Activated T-cell treated with anti-CD3 and anti-CD28 coated beads, Interleukin-2, amount 50 U/mL, for 24 hours (primary cell): ENCODE measurements around the gene CPM.

Experiments
- DNase-seq: peaks from one replicate; pipeline ENCODE4 v3.0.0-alpha.2; 2020
- H3K27ac Mint-ChIP-seq: 2 replicates; pipeline ENCODE4 v1.8.0; 2020; ENCODE audit warnings: mild to moderate bottlenecking, mixed read lengths
- H3K27me3 Mint-ChIP-seq: 2 replicates; pipeline ENCODE4 v1.8.0; 2020; ENCODE audit warnings: mixed read lengths
- H3K36me3 Mint-ChIP-seq: 2 replicates; pipeline ENCODE4 v1.8.0; 2020; ENCODE audit warnings: low read depth, mixed read lengths
- H3K4me1 Mint-ChIP-seq: 2 replicates; pipeline ENCODE4 v1.8.0; 2020; ENCODE audit warnings: low read depth, mixed read lengths
- H3K4me3 Mint-ChIP-seq: 2 replicates; pipeline ENCODE4 v1.8.0; 2020; ENCODE audit warnings: mild to moderate bottlenecking, moderate library complexity, mixed read lengths
- H3K9me3 Mint-ChIP-seq: 2 replicates; pipeline ENCODE4 v1.8.0; 2020; ENCODE audit warnings: mixed read lengths

The CPM gene

DNA sequence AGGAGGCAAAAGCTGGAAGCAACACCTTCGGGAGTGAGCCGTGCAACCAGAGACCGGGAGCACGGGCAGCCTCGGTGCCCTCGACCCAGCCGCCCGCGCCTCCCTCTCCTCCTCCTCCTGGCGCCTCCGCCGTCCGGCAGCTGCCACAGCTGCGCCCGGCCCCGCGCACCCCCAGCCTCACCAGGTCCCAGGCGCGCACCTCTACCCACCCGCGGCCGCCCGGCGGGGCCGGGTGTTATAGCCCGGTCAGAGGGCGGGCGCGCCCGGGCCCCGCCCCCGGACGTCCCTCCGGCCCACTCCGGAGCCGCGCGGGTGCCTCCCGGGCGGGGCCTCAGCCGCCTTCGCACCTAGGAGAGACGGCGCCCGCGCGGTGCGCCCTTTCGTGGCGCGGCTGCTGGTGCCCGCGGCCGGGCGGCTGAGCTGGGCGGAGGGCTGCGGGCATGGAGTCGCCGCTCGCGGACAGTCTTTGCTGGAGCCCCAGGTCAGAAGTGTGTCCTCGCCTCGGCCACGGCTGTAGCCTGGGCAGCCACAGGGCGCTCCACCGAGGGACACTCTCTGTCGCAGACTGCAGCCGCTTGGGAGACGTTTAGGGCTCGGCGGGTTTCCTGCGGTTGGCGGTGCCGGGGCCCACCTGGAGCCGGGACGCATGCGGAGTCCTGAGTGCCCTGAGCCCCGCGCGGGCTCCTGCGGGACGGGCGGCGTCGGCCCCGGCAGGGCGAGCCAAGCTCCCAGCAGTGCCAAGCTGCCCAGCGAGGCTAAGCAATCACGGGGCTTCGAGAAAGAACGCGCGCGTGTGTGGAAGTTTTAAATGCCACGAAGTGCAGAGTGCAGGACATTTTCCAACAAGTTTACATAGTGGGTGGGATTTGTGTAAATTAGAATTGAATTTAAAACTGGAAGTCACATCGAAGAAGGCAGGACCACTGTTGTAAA lies at the start of gene CPM:
TSS of gene CPM (minus strand) at position 211 of the 933 bp plus-strand sequence. CDS start 334 bp downstream, outside the sequence.
- peak; percentile 81 for DNase-seq
- peak within 1 kb of the TSS; percentile 66 for H3K27ac Mint-ChIP-seq

DNA sequence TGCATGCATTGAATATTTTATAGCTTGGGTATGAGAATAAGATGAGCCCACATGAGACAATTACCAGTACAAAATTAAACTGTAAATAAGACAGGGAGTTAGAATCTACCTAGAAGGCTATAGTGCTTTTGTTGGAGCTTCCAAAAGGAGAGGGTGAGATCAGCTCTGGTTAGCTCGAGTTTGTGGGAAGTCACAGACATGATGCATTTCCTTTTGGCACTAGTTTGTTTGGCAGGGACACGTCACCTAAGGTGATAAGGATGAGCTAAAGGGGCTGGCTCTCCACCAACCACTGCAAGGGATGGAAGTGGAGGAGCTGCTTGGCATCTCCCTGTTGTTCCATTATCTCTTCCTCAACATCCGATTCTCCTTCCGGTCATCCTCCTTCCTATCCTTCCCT lies 48.5 kb upstream of the CPM start:
- Mint-ChIP-seq H3K4me3 (no peak overlapping the region), H3K27ac (no peak overlapping the region), H3K9me3 (peaks cover 15% of the 10 kb centered on the region), H3K4me1 (peaks cover 3% of the 10 kb centered on the region), H3K27me3 (peaks cover 5% of the 10 kb centered on the region), H3K36me3 (peaks cover 2% of the 10 kb centered on the region)
- DNase-seq, result no peak

More for the DNA sequence above, at the start of gene CPM:
- peak within 1 kb of the TSS; percentile 82 for H3K4me3 Mint-ChIP-seq
- H3K27me3 Mint-ChIP-seq, result peaks cover 38% of the 10 kb centered on the region
- H3K4me1 Mint-ChIP-seq, result peaks cover 22% of the 10 kb centered on the region
- peaks cover 3% of the 10 kb centered on the region for H3K9me3 Mint-ChIP-seq
- peaks cover 14% of the 10 kb centered on the region for H3K36me3 Mint-ChIP-seq

DNA sequence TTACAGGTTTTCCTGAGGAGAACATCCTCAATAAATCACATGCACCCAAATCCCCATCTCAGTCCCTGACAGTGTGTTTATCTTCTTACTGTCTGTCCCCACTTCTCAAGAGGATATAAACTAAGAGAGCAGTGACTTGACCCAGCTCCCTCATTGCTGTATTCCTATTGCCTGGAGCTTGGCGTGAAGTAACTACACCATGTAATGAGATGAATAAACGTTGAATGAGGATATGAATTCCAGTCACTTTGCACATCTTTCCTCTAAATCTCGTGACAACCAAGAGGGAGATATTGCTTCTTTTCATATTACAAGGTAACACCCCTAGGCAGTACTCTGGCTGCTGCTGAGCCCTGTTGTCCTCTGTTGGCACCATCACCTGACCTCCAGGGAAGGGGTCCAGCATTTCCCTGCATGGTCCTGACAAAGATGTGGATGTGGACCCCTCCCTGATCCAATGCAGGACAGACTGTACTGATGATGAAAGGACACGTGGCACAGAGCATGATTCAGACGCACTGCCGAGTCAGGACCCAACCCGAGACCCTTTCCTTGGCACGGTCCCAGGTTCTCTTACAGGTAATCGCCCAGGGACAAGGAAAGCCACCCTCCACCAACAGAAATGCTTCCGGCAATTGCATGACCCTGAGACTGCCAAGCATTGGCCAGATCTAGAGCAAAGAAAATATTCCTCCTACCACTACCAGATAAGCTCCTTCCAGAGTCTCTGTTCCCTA lies 47.7 kb upstream of the CPM start:
- Mint-ChIP-seq H3K4me1 (peaks cover 3% of the 10 kb centered on the region), H3K9me3 (peaks cover 15% of the 10 kb centered on the region), H3K27me3 (peaks cover 5% of the 10 kb centered on the region), H3K4me3 (no peak overlapping the region), H3K36me3 (peaks cover 2% of the 10 kb centered on the region), H3K27ac (no peak overlapping the region)
- DNase-seq, result no peak

DNA sequence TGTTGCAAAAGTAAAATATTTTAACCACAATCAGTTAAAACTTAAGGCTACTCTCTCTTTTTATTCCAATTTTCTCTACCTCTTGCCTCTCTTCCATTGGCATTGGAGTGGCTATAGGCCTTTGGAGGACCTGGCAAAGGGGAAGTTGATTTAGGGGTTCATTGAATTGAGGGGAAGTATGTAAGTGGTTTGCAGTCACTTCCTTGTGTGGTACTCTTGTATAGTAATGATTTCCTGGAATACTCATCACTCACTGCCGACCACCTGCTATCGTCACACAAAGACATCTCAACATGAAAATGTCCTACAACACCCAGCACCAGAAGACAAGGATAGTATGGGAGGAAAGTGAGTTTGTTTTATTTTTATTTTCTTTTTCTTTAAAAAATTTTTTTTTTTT lies 45.7 kb upstream of the CPM start:
- H3K36me3 Mint-ChIP-seq, result peaks cover 2% of the 10 kb centered on the region
- no peak overlapping the region for H3K4me3 Mint-ChIP-seq
- H3K4me1 Mint-ChIP-seq, result peaks cover 3% of the 10 kb centered on the region
- no peak for DNase-seq
- H3K27me3 Mint-ChIP-seq, result peaks cover 5% of the 10 kb centered on the region
- peaks cover 14% of the 10 kb centered on the region for H3K9me3 Mint-ChIP-seq
- no peak overlapping the region for H3K27ac Mint-ChIP-seq

DNA sequence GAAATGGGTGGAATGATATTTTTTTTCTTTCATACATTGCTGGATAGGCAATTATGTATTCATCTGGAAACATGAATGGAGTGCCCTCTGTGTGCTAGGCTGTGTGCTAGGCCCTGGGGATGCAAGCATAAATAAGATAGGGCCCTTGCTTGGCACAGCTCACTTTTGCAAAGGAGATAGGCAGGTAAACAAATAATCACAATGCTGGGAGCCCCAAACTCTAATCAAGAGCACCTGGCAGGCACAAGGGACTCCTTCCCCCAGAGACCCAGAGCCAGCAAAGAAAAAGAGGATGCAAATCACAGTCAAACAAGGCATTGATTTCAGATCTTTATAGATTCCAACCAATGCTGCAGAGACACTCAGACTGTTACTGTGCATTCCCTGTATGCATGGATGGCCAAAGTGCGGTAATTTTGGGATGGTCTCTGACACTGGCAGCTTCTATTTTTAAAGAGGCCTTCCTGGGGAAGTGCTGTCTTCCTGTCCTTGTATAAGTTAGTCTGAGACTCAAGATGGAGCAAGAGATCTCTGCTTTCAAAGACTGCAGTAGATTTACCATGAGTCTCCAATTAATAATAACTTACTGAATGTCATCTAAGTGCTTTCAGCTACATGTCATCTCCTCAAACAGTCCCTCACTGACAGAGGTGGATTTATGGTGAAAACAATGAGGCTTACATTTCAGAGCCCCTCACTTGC lies 45.1 kb upstream of the CPM start:
- Mint-ChIP-seq H3K27ac (no peak overlapping the region), H3K27me3 (peaks cover 5% of the 10 kb centered on the region), H3K4me1 (peaks cover 3% of the 10 kb centered on the region), H3K9me3 (peaks cover 8% of the 10 kb centered on the region), H3K4me3 (no peak overlapping the region), H3K36me3 (peaks cover 2% of the 10 kb centered on the region)
- no peak for DNase-seq

DNA sequence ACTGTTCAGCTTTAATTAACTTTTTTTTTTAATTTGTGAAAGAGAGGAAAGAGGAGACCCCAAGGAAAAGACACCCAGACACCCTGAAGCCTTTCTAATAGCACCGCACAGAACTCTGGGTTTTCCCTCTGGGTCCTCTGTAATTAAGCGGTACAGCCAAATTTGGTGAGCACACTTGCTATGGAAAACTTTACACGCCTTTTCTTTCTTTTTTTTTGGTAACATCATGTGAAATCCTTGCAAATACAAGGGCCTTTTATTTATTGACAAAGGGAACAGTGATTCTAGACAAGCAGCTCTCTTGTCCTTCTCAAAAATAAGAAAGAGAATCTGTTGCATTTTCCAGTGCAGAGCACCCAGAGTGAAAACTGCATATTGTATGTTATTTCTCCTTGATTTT lies 44.4 kb upstream of the CPM start:
- peaks cover 2% of the 10 kb centered on the region for H3K9me3 Mint-ChIP-seq
- DNase-seq, result no peak

DNA sequence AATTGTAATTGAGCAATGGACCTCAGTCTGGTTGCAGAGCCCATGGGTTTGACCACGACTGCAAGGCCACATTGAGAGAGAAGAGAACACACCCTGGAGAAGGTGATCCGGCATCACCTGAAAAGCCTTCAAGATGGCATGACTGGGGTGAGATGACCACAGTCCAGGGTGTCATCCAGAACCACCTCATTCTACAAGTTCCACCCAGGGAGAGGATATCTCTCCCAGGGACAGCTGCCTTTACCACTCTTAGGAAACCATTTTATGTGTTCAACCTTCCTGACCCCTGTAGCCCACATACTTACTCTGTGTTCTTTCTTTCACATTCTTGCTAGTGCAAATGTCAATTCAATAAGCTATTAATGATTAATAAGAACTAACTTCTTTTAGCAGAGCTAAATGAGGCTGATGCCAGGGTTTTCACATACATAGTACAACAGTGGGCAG lies 43.4 kb upstream of the CPM start:
- H3K4me3 Mint-ChIP-seq, result no peak overlapping the region
- no peak for DNase-seq
- no peaks in the 10 kb centered on the region for H3K36me3 Mint-ChIP-seq
- H3K9me3 Mint-ChIP-seq, result peaks cover 2% of the 10 kb centered on the region
- H3K27me3 Mint-ChIP-seq, result no peaks in the 10 kb centered on the region
- H3K27ac Mint-ChIP-seq, result no peak overlapping the region
- peaks cover 7% of the 10 kb centered on the region for H3K4me1 Mint-ChIP-seq

More for the DNA sequence above, 44.4 kb upstream of the CPM start:
- peaks cover 4% of the 10 kb centered on the region for H3K4me1 Mint-ChIP-seq
- no peaks in the 10 kb centered on the region for H3K27me3 Mint-ChIP-seq
- H3K36me3 Mint-ChIP-seq, result no peaks in the 10 kb centered on the region
- H3K27ac Mint-ChIP-seq, result no peak overlapping the region
- H3K4me3 Mint-ChIP-seq, result no peak overlapping the region

DNA sequence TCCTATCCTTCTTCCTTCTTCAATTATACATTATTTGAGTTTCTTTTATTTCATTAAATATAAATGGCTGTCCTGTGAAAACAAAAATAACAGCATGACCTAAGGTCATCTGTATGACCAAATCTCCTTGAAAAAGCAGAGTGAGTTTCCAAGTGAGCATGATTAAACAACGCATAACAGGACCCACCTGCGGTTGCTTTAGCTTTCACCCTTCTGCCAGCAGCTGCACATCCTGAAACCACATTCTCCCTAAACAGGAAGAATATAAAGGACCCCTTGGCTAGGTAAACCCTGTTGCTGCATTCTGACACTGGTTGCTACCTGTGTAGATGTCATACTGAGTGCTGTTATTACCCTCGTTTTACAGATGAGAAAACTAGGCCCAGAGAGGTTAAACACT lies 42.8 kb upstream of the CPM start:
- no peak overlapping the region for H3K27ac Mint-ChIP-seq
- DNase-seq, result no peak
- no peaks in the 10 kb centered on the region for H3K27me3 Mint-ChIP-seq
- peaks cover 10% of the 10 kb centered on the region for H3K4me1 Mint-ChIP-seq
- H3K9me3 Mint-ChIP-seq, result peaks cover 2% of the 10 kb centered on the region
- no peak overlapping the region for H3K4me3 Mint-ChIP-seq
- H3K36me3 Mint-ChIP-seq, result no peaks in the 10 kb centered on the region

DNA sequence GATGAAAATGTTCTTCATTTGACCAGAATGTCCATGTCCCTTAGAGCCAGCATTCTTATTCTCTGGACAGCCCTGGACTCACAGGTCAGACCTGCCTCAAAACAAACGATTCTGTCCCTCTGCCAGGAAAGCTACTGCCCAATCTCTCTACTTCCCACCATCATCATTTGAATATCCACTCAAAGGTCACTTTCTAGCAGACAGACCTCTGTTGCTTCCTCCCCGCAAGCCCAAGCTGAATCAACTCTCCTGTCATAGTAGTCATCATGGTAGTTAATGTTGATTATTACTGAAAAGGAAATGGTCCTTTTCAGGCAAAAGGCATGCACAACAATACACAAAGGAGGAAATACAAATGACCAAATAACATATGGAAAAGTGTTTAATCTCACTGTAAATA lies 39.6 kb upstream of the CPM start:
- Mint-ChIP-seq H3K36me3 (no peaks in the 10 kb centered on the region), H3K4me3 (no peak overlapping the region), H3K4me1 (peaks cover 7% of the 10 kb centered on the region), H3K27ac (no peak overlapping the region), H3K9me3 (no peaks in the 10 kb centered on the region), H3K27me3 (no peaks in the 10 kb centered on the region)
- DNase-seq, result no peak

DNA sequence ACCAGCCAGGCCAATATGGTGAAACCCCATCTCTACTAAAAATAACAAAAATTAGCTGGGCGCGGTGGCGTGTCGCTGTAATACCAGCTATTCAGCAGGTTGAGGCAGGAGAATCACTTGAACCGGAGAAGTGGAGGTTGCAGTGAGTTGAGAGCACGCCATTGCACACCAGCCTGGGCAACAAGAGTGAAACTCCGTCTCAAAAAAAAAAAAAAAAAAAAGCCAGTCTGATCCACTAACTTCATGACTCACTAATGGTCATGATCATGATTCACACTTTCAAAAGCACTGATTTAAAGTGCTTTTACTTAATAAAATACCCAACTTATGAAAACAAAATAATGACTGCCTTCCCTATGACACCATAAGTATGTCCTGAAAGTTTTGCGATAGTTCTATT lies 38.4 kb upstream of the CPM start:
- no peak overlapping the region for H3K27ac Mint-ChIP-seq
- H3K27me3 Mint-ChIP-seq, result no peaks in the 10 kb centered on the region
- peaks cover 7% of the 10 kb centered on the region for H3K4me1 Mint-ChIP-seq
- no peaks in the 10 kb centered on the region for H3K9me3 Mint-ChIP-seq
- H3K36me3 Mint-ChIP-seq, result no peaks in the 10 kb centered on the region
- no peak overlapping the region for H3K4me3 Mint-ChIP-seq
- DNase-seq, result no peak

DNA sequence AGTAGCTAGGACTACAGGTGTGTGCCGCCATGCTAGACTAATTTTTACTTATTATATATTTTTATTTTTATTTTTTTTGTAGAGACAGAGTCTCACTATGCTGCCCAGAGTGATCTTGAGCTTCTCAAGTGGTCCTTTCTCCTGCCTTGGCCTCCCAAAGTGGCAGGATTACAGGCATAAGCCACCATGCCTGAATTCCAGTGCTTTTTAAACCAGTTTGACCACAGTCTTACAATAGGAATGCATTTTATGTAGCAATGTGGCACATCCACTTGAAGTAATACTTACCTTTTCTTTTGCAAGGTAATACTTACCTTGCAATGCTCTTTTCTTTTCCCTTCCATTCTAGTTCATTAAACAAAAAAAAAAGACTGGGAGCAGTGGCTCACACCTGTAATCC lies 38.0 kb upstream of the CPM start:
- H3K27ac Mint-ChIP-seq, result no peak overlapping the region
- H3K4me1 Mint-ChIP-seq, result peaks cover 7% of the 10 kb centered on the region
- DNase-seq, result no peak
- no peaks in the 10 kb centered on the region for H3K27me3 Mint-ChIP-seq
- no peak overlapping the region for H3K4me3 Mint-ChIP-seq
- no peaks in the 10 kb centered on the region for H3K36me3 Mint-ChIP-seq
- H3K9me3 Mint-ChIP-seq, result no peaks in the 10 kb centered on the region

DNA sequence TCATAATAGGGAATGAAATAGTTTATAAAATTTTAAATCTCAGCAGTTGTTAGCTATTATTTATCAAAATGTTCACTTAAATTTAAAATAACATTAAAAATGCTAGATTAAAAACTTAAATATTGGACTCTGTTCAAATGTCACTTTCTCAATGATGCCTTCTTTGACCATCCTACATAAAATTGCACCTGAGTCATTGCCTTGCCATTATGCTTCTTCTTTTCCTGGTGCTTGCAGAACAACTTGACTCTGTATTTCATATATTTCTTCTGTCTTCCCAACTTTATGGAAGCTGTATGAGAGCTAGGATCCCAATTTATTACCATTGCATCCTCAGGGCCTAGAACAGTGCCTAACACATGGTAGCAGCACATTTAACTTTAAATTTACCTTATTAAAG lies 37.3 kb upstream of the CPM start:
- H3K4me1 Mint-ChIP-seq, result peaks cover 8% of the 10 kb centered on the region
- no peak for DNase-seq
- H3K4me3 Mint-ChIP-seq, result no peak overlapping the region
- H3K27ac Mint-ChIP-seq, result no peak overlapping the region
- no peaks in the 10 kb centered on the region for H3K36me3 Mint-ChIP-seq
- H3K27me3 Mint-ChIP-seq, result no peaks in the 10 kb centered on the region
- H3K9me3 Mint-ChIP-seq, result peaks cover 1% of the 10 kb centered on the region

DNA sequence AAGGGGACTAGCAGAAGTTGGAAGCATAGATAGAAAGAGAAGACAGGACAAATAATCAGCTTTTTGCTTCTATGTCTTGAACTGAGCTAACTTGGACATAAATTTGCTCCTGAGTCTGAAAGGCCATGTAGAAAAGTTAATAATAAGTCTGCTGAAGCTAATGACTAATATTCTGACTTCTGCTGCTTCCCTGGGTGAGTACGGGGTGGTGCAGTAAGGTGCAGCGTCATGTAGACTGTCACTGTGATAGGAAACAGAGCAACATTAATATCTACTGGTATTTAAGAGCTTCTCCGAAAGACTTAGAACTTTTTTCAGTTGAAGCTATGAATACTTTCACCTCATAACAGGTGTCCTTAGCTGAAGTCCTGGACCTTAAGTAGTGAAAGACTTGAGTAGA lies 34.1 kb upstream of the CPM start:
- Mint-ChIP-seq H3K27me3 (no peaks in the 10 kb centered on the region), H3K4me3 (no peak overlapping the region), H3K27ac (no peak overlapping the region)

DNA sequence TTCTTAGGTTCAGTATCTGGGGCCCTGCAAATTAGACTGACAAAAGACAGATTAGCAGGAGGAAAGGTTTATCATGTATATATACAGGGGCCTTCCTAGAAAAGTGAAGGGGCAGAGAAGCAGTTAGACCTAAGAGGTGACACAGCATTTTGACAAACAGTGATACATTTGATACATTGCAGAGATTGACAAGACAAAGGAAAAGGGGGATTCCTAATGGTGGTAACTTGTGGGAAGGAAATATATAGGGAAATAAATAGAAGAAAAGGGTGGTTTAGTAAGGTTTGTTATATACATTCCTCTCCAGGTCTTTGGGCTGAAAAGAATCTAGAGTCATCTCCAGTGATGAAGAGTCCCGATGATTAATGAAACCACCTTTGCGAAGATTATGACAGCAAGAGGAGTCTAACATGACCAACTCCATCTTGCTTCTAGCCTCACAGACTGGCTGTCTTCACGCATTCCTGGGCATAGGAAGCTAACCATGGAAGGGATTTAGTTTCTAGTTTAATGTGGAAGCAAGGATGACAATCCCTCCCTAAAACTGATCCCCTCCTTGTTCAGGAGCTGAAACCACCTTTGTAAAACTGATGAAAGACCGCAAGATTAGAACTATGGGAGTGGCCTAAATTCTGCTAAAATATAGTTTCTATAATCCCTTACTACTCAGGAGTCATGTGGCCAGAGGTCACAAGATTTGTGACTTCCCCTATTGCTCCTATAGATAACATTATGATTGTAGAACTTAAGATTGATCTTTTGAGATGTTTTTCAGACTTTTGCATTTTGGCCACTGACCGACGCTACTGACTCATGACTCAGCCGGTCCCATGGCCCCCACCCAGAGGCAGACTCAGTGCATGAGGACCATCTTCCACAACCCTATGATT lies 31.1 kb upstream of the CPM start:
- Mint-ChIP-seq H3K4me1 (peaks cover 50% of the 10 kb centered on the region), H3K27me3 (no peaks in the 10 kb centered on the region), H3K9me3 (peaks cover 15% of the 10 kb centered on the region), H3K36me3 (no peaks in the 10 kb centered on the region), H3K27ac (peak overlapping the region; percentile 88), H3K4me3 (no peak overlapping the region)
- no peak for DNase-seq

More for the DNA sequence above, 34.1 kb upstream of the CPM start:
- no peak for DNase-seq
- H3K4me1 Mint-ChIP-seq, result peaks cover 38% of the 10 kb centered on the region
- H3K9me3 Mint-ChIP-seq, result peaks cover 12% of the 10 kb centered on the region
- H3K36me3 Mint-ChIP-seq, result no peaks in the 10 kb centered on the region
